LNCaP clone FGC (cell line): Measurements from ENCODE around the gene LRRC4.

Experiments
- DNase-seq: peaks from one replicate; pipeline ENCODE4 v3.0.0-alpha.2; 2011; ENCODE audit warnings: low read depth
- H3K4me3 ChIP-seq: 2 replicates; pipeline ENCODE4 v1.5.1; 2011; ENCODE audit warnings: mild to moderate bottlenecking, low read depth, low read length, control low read depth
- CTCF ChIP-seq: IDR thresholded peaks from 2 replicates; pipeline ENCODE4 v1.5.1; 2012; ENCODE audit warnings: mild to moderate bottlenecking; ENCODE audit not compliant: control insufficient read depth, insufficient read depth; ENCODE audit errors: extremely low read depth

The LRRC4 gene

GRCh38 chr7:128041203-128041602 lies 10.0 kb upstream of the LRRC4 start:
- peak; percentile 53 for DNase-seq
- no peak for TF ChIP-seq CTCF
- H3K4me3 ChIP-seq, result no peak overlapping the region

- TF ChIP-seq CTCF, result no peak
- no peak for DNase-seq
- no peak overlapping the region for H3K4me3 ChIP-seq
Measured at GRCh38 chr7:128040205-128040604, 9.0 kb upstream of the LRRC4 start.

GRCh38 chr7:128039544-128039953 lies 8.3 kb upstream of the LRRC4 start:
- no peak overlapping the region for H3K4me3 ChIP-seq
- TF ChIP-seq CTCF, result no peak
- DNase-seq, result no peak

GRCh38 chr7:128037880-128038619 lies 6.8 kb upstream of the LRRC4 start:
- no peak overlapping the region for H3K4me3 ChIP-seq
- no peak for DNase-seq
- no peak for TF ChIP-seq CTCF

GRCh38 chr7:128037081-128037480 lies 5.8 kb upstream of the LRRC4 start:
- no peak overlapping the region for H3K4me3 ChIP-seq
- DNase-seq, result no peak
- TF ChIP-seq CTCF, result no peak

GRCh38 chr7:128036226-128036940 lies 5.1 kb upstream of the LRRC4 start:
- no peak for DNase-seq
- no peak overlapping the region for H3K4me3 ChIP-seq
- TF ChIP-seq CTCF, result no peak
